CD1c-positive myeloid dendritic cell (primary cell): Measurements from ENCODE around the gene NAGA.

Experiments used
- DNase-seq: peaks from one replicate; pipeline ENCODE4 v3.0.0-alpha.2; 2016; ENCODE audit errors: extremely low spot score

NAGA gene

DNA sequence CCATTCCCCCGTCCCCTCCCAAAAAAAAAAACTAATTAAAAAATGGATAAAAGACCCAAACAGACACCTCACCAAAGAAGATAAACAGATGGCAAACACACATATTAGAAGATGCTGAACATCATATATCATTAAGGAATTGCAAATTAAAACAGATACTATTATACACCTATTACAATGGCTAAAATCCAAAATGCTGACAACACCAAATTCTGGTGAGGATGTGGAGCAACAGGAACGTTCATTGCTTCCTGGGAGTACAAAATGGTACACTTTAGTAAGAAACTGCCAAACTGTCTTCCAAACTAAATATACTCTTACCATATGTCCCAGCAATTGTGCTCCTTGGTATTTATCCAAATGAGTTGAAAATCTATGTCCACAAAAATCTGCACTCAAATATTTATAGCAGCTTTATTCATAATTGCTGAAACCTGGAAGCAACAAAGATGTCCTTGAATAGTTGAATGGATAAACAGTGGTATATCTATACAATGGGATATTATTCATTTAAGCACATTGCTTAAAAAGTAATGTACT lies 19.9 kb downstream of the NAGA start:
- DNase-seq, result no peak

DNA sequence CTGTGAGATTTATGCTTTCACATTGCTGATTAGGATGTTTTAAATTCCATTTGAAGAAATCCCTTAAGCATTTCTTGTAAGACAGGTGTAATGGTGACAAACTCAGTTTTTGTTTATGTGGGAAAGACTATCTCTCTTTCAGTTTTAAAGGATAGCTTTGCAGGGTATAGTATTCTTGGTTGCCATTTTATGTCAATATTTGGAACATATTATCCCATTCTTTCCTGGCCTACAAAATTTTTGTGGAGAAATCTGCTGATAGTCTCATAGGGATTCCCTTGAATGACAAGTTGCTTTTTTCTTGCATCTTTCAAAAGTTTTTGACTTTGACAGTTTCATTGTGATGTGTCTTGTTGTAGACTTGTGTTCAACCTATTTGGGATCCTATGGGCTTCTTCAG lies 28.8 kb downstream of the NAGA start:
- DNase-seq, result no peak

DNA sequence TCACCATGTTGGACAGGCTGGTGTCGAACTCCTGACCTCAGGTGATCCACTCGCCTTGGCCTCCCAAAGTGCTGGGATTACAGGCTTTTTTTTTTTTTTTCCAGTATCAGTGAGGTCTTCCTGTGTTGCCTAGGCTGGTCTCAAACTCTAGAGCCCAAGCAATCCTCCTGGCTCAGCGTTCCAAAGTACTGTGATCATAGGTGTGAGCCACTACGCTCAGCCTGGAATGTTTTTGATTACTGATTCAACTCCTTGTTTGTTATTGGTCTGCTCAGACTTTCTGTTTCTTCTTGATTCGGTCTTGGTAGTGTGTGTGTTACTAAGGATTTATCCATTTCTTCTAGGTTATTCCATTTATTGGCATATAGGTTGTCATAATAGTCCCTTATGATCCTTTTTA lies 31.3 kb downstream of the NAGA start:
- DNase-seq, result no peak

DNA sequence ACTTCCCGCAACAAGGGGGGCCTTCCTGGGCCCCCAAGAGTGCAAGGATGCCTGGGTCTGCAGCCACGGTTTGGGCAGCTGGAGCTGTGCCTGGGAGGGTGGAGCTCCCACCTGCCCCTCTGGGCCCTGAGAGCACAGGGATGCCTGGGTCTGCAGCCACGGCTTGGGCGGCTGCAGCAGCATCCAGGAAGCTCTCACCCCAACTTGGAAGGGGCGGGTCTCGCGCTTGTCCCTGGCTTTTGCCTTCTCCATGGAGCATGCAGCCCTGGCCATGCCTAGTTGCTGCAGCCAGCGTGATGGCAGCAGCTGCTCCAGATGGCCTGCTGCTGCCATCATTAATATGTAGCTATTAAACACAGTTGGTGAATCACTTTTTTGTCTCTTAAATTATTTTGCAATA lies 35.4 kb downstream of the NAGA start:
- DNase-seq, result no peak

DNA sequence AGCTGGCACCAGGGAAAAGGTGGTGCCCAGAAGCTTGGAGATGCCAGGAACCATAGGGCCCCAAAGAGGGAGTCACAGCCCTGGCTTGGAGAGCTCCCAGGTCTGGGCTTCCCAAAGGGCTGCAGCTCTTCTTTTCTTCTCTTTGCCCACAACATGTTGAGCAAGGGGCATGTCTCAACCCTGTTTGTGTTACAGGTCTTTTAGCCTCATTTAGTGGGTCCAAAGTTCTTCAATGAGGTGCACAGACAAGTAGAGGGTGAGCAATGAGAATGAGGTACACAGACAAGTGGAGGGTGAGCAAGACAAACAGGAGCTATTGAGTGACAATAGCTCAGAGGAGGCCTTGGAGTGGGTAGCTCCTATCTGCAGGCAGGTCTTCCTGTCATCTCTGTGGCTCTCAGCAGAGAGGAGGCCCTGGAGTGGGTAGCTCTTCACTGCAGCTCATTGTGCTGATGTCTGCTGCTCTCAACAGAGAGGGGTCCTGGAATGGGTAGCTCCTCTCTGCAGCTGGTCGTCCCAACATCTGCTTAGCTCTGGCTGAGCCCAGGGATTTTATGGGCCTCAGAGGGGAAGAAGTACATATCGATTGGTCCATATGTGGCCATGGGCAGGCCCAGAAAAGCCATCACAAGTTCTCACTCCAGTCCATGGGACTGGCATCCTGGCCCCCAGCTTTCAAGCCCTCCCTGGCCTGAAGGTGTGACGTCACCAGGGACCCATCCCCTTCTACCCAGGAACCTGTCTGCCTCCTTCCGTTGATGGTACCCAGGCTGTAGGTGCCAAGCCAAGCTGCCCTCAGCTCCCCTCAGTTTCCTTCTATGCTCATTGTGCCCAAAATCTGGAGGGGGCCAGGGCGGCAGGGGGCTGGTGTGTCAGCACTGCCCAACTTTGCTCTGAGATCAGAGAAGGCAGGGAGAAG lies 37.1 kb downstream of the NAGA start:
- no peak for DNase-seq

DNA sequence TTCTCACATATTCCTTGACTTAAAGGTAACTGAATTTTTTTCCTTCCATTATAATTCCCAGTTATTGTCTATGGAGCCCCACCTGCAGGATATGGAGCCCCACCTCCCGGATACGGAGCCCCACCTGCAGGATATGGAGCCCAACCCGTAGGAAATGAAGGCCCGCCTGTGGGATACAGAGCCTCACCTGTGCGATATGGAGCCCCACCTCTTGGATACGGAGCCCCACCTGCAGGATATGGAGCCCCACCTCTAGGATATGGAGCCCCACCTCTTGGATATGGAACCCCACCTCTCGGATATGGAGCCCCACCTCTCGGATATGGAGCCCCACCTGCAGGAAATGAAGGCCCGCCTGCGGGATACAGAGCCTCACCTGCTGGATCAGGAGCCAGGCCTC lies 43.9 kb downstream of the NAGA start:
- no peak for DNase-seq

DNA sequence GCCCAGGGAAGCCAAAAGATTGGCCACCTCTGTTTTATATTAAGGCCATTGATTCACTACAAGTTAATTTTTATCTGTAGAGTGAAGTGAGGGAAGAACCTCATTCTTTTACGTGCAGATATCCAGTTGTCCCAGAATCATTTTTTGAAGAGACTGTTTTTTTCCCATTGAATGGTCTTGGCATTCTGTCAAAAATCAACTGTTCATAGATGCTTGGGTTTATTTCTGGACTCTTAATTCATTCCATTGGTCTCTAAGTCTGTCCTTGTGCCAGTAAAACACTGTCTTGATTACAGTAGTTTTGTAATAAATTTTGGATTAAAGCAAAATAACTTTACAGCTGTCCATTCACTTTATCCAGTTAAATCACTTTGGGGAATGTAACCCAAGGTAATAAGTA lies 45.2 kb downstream of the NAGA start:
- no peak for DNase-seq

DNA sequence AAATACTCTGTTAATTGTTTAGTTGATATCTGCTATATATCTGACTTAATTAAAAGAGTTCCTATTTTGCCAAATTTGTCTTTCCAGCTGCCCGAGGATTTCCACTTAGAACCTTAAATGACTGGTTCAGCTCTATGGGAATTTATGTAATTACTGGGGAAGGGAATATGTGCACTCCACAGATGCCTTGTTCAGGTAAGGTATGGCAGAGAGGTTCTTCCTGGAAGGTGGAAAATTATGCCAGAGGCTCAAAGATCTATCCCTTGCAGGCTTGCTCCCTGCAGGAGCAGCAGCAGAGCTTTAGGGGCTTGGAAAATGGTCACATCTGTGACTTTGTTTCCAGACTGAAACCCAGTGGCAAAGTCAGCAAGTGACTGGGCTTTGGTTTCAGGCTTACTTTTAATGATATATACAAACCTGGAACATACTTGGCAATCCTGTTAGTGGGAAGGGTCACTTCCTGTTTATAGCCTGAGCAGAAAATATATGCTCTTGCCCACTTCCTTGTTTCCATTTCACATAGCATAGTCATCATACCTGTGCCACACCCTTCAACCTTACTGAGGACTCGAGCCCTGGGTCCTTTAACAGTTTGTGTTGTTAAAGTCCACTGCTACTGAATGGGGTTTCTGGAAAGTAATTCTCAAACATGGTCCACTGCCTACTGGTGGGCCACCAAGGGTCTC lies 48.3 kb downstream of the NAGA start:
- DNase-seq, result peak; percentile 56

DNA sequence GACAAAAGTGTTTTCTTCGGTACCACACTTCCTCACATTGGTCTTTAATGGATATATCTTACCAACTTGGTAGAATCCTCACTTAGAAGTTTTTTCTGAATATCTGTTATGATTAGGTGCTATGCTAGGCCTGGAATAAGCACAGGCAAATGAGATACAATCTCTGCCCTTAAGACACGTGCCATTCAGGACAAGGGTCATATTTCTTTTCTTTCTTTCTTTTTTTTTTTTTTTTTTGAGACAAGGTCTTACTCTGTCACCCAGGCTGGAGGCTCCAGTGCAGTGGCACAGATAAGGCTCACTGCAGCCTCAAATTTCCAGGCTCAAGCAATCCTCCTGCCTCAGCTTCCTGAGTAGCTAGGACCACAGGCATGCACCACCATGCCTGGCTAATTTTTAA lies 49.0 kb downstream of the NAGA start:
- no peak for DNase-seq

DNA sequence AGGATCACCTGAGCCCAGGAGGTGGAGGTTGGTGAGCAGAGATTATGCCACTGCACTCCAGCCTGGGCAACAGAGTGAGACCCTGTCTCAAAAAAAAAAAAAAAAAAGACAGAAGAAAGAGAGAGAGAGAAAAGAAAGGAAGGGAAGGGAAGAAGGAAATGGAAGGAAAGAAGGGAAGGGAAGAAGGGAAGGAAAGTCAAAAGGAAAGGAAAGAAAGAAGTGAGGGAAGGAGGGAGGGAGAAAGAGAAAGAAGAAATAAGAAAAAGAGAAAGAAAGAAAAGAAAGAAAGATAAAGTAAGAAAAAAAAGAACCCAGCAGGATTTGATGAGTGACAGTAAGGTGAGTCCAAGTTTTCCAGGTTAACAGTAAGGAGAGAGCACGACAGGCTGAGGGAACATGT lies 52.4 kb downstream of the NAGA start:
- DNase-seq, result no peak

DNA sequence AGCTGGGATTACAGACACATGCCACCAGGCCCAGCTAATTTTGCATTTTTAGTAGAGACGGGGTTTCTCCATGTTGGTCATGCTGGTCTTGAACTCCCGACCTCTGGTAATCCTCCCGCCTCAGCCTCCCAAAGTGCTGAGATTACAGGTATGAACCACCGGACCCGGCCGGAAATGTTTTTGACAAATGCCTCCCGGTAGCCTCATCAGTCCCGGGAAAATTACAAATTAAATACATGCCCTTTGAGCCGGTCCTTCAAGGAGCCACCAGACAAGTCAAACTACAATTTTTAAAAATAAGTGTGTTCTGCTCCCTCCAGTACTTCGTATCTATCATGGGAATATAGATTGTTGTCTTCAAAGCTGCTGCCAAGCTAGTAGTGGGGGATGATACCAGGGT lies 54.5 kb downstream of the NAGA start:
- DNase-seq, result no peak

DNA sequence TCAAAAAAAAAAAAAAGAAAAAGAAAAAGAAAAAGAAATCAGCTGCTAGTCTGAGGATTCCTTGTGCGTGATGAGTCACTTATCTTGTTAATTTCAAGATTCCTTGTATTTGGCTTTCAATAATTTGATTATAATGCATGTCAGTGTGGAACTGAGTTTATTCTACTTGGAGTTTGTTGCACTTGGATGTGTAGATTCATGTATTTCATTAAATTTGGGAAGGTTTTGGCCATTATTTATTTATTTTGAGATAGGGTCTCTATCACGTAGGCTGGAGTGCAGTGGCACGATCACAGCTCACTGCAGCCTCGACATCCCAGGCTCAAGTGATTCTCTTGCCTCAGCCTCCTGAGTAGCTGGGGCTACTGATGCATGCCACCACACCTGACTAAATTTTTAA lies 57.2 kb downstream of the NAGA start:
- DNase-seq, result no peak

DNA sequence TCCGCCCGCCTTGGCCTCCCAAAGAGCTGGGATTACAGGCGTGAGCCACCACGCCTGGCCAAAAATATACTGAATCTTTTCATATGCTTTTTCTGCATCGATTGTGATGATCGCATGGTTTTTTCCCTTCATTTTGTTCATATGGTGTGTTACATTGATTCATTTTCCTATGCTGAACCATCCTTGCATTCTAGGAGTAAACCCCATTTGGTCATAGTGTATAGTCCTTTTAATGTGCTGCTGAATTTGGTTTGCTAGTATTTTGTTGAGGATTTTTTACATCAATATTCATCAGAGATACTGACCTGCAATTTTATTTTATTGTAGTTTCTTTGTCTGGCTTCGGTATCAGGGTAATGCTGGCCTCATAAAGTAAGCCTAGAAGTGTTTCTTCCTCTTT lies 59.8 kb downstream of the NAGA start:
- DNase-seq, result no peak
